K562 (cell line): ENCODE measurements around the gene BCAN. TPM values are rescaled to one million over a fixed set of nuclear protein-coding genes. Genes with fewer than 3 reads are reported as not detected.

ENCODE experiments used
- ATAC-seq: fragments of 200-7000 bp; cut with Tn5 transposase; 3 replicates; pipeline ENCODE4 v1.9.1; 2020; ENCODE audit warnings: moderate library complexity
- BruUV-seq: library from RNA; stranded (reverse); fragments of 400-500 nt; replicated peaks from 2 replicates; lab custom pipeline; 2021; lab: Mats Ljungman, UMichigan
- CTCF ChIA-PET: fragments of 300-600 bp; formaldehyde crosslinking; extraction: SDS; loops from one replicate; lab custom pipeline; 2021; ENCODE audit warnings: low intra/inter-chr PET ratio; lab: Yijun Ruan, JAX
- POLR2A ChIA-PET: fragments of 300-600, 350-650 bp; sonication (Branson Sonifier 250); formaldehyde crosslinking; extraction: SDS; loops from one replicate; lab custom pipeline; 2021; ENCODE audit warnings: antibody characterized with exemption, inconsistent platforms; lab: Yijun Ruan, JAX
- DNase-seq, 4 experiments: peaks; one replicate each; pipeline versions ENCODE4 v3.0.0 to v3.0.0-alpha.2; 2011 to 2018; ENCODE audit warnings: low spot score in 3 of 4, mixed read lengths in 3 of 4; ENCODE audit errors: extremely low read depth in 1 of 4
- FAIRE-seq: peaks from 2 replicates; lab custom pipeline; 2011; peaks lifted over from hg19 to GRCh38; lab: Jason Lieb, UNC
- H2AFZ ChIP-seq: 2 replicates; pipeline ENCODE4 v1.6.0; 2011; ENCODE audit warnings: low read depth, low read length, control low read depth, inconsistent platforms
- H3K27ac ChIP-seq: fragments of 200-600 bp; 3 replicates; pipeline ENCODE4 v1.8.0; 2011; ENCODE audit warnings: low read depth, mild to moderate bottlenecking, control low read depth, inconsistent platforms, low read length, moderate library complexity, mixed read lengths; ENCODE audit errors: extremely low read depth
- H3K27me3 ChIP-seq, 2 experiments: fragments of 300-600 bp in 1 of 2; 2 replicates in 1 of 2; 3 replicates in 1 of 2; pipeline versions ENCODE4 v1.6.0 to v1.8.0; 2011; ENCODE audit warnings: inconsistent platforms in 2 of 2, low read length in 2 of 2, mild to moderate bottlenecking in 1 of 2, mixed read lengths in 1 of 2, moderate library complexity in 1 of 2; ENCODE audit not compliant: control insufficient read depth in 2 of 2, insufficient read depth in 2 of 2
- H3K36me3 ChIP-seq: fragments of 300-600 bp; 3 replicates; pipeline ENCODE4 v1.8.0; 2011; ENCODE audit warnings: mild to moderate bottlenecking, low read length, inconsistent platforms; ENCODE audit not compliant: control insufficient read depth, insufficient read depth
- H3K4me1 ChIP-seq, 2 experiments: fragments of 200-600 bp in 1 of 2; replicated peaks in 1 of 2; 2 replicates in 1 of 2; 3 replicates in 1 of 2; pipeline versions ENCODE4 v1.5.1 to v1.8.0; 2011; ENCODE audit warnings: inconsistent platforms in 2 of 2, low read length in 2 of 2, mild to moderate bottlenecking in 1 of 2, mixed read lengths in 1 of 2, moderate library complexity in 1 of 2; ENCODE audit not compliant: control insufficient read depth in 2 of 2, insufficient read depth in 2 of 2
- H3K4me2 ChIP-seq: 2 replicates; pipeline ENCODE4 v1.6.1; 2011; ENCODE audit warnings: low read length, control low read depth, inconsistent platforms, mixed read lengths; ENCODE audit not compliant: insufficient read depth
- H3K4me3 ChIP-seq: fragments of 200-600 bp; sonication (generic), shearing (Covaris generic); 2 replicates; pipeline ENCODE4 v1.5.1; 2016; ENCODE audit warnings: control low read depth, inconsistent platforms
- H3K79me2 ChIP-seq: fragments of 200-600 bp; 3 replicates; pipeline ENCODE4 v1.8.0; 2011; ENCODE audit warnings: low read length, inconsistent platforms; ENCODE audit not compliant: control insufficient read depth, insufficient read depth
- H3K9ac ChIP-seq, 2 experiments: 2 replicates each; pipeline versions ENCODE4 v1.6.0 to v1.6.1; 2011; ENCODE audit warnings: low read depth in 2 of 2, low read length in 2 of 2, control low read depth in 1 of 2, inconsistent platforms in 1 of 2, mild to moderate bottlenecking in 1 of 2, mixed read lengths in 1 of 2; ENCODE audit not compliant: insufficient read depth in 1 of 2
- H3K9me1 ChIP-seq: one replicate; pipeline ENCODE4 v1.6.0; 2011; ENCODE audit warnings: inconsistent platforms, mild to moderate bottlenecking, low read length, moderate library complexity; ENCODE audit not compliant: control insufficient read depth, insufficient read depth
- H3K9me3 ChIP-seq: replicated peaks from 2 replicates; pipeline ENCODE4 v1.5.1; 2011; ENCODE audit warnings: low read depth, low read length, inconsistent platforms; ENCODE audit not compliant: control insufficient read depth, insufficient read depth
- H4K20me1 ChIP-seq: replicated peaks from 2 replicates; pipeline ENCODE4 v1.6.1; 2011; ENCODE audit warnings: low read length, inconsistent platforms, mixed read lengths; ENCODE audit not compliant: control insufficient read depth, insufficient read depth
- BRCA1 ChIP-seq, 2 experiments: fragments of 450-650 bp in 1 of 2; sonication (generic) in 1 of 2; formaldehyde crosslinking in 1 of 2; IDR thresholded peaks; 2 replicates each; pipeline versions ENCODE4 v1.5.0 to v1.6.1; 2017 to 2020; ENCODE audit warnings: mild to moderate bottlenecking in 1 of 2, missing genetic modification reagents in 1 of 2
- BRD4 ChIP-seq: fragments of 200-600 bp; sonication (generic); IDR thresholded peaks from 2 replicates; pipeline ENCODE4 v1.6.1; 2017; ENCODE audit warnings: inconsistent platforms
- CHD1 ChIP-seq: fragments of 200-600 bp; sonication (generic); IDR thresholded peaks from one replicate; pipeline ENCODE4 v1.6.1; 2012; ENCODE audit warnings: mild to moderate bottlenecking, moderate library complexity, low read length, inconsistent platforms
- EP300 ChIP-seq: IDR thresholded peaks from 2 replicates; pipeline ENCODE4 v1.6.1; 2012; ENCODE audit warnings: low read length, improper control_type of control experiment
- GATAD2A ChIP-seq: fragments of 450-650 bp; IDR thresholded peaks from 2 replicates; pipeline ENCODE4 v1.6.1; 2017
- MYC ChIP-seq, 2 experiments: fragments of 250-450 bp in 1 of 2; sonication (Bioruptor Pico) in 1 of 2; IDR thresholded peaks; 2 replicates each; pipeline versions ENCODE4 v1.5.1 to v1.6.1; 2012 to 2021; ENCODE audit warnings: low read depth in 2 of 2, borderline replicate concordance in 1 of 2, improper control_type of control experiment in 1 of 2, low read length in 1 of 2, mild to moderate bottlenecking in 1 of 2, moderate library complexity in 1 of 2
- NFRKB ChIP-seq: fragments of 450-650 bp; IDR thresholded peaks from 2 replicates; pipeline ENCODE4 v1.6.1; 2016; ENCODE audit warnings: low read depth
- POLR2A ChIP-seq: fragments of 450-650 bp; conservative IDR thresholded peaks from 2 replicates; pipeline ENCODE4 v1.6.1; 2016
- RAD51 ChIP-seq: fragments of 450-650 bp; IDR thresholded peaks from 2 replicates; pipeline ENCODE4 v1.7.1; 2016; ENCODE audit warnings: low read depth, mild to moderate bottlenecking, borderline replicate concordance
- SIN3A ChIP-seq, 2 experiments: fragments of 150-350 bp in 1 of 2; IDR thresholded peaks; 2 replicates each; pipeline ENCODE4 v1.6.1; 2011 to 2016; ENCODE audit warnings: borderline replicate concordance in 2 of 2, low read depth in 2 of 2, low read length in 2 of 2, mild to moderate bottlenecking in 2 of 2, moderate library complexity in 2 of 2; ENCODE audit not compliant: control insufficient read depth in 1 of 2
- SP2 ChIP-seq: IDR thresholded peaks from 2 replicates; pipeline ENCODE4 v1.6.1; 2011; ENCODE audit warnings: mild to moderate bottlenecking, low read depth, low read length, moderate library complexity; ENCODE audit not compliant: poor library complexity, severe bottlenecking; ENCODE audit errors: extremely low read depth
- TBL1XR1 ChIP-seq, 2 experiments: IDR thresholded peaks; 2 replicates each; pipeline ENCODE4 v1.6.1; 2012; ENCODE audit warnings: improper control_type of control experiment in 2 of 2, low read length in 2 of 2, mild to moderate bottlenecking in 1 of 2
- TEAD4 ChIP-seq, 2 experiments: sonication (generic) in 1 of 2; formaldehyde crosslinking in 1 of 2; IDR thresholded peaks; 2 replicates each; pipeline versions ENCODE4 v1.6.1 to v1.8.0; 2012 to 2022; ENCODE audit warnings: borderline replicate concordance in 1 of 2, inconsistent platforms in 1 of 2, low read length in 1 of 2, mild to moderate bottlenecking in 1 of 2, missing genetic modification reagents in 1 of 2
- YY1 ChIP-seq, 3 experiments: IDR thresholded peaks; 2 replicates each; pipeline ENCODE4 v1.6.1; 2011; ENCODE audit warnings: low read length in 2 of 3, mild to moderate bottlenecking in 2 of 3, moderate library complexity in 2 of 3, borderline replicate concordance in 1 of 3, control low read depth in 1 of 3, low read depth in 1 of 3; ENCODE audit not compliant: insufficient read depth in 3 of 3, insufficient replicate concordance in 2 of 3, control insufficient read depth in 1 of 3, insufficient read length in 1 of 3; ENCODE audit errors: extremely low read depth in 1 of 3
- ZBTB7A ChIP-seq: IDR thresholded peaks from 2 replicates; pipeline ENCODE4 v1.6.1; 2011; ENCODE audit warnings: low read depth, mild to moderate bottlenecking, low read length, moderate library complexity, borderline replicate concordance; ENCODE audit not compliant: control insufficient read depth
- ZFX ChIP-seq: sonication (generic); formaldehyde crosslinking; IDR thresholded peaks from 2 replicates; pipeline ENCODE4 v1.8.0; 2022; ENCODE audit warnings: mild to moderate bottlenecking, missing genetic modification reagents, moderate library complexity
- ZNF143 ChIP-seq: sonication (generic); formaldehyde crosslinking; IDR thresholded peaks from 2 replicates; pipeline ENCODE4 v1.9.0; 2022; ENCODE audit warnings: mild to moderate bottlenecking, missing genetic modification reagents
- ZNF354B ChIP-seq: fragments of 250-450 bp; sonication (Bioruptor Pico); IDR thresholded peaks from 2 replicates; pipeline ENCODE4 v1.4.0; 2020
- WGBS: fragments of 100-300 bp; shearing (Covaris generic); methylation state at CpG from one replicate; pipeline ENCODE4 v1.1.6; 2016; ENCODE audit warnings: low coverage, mixed read lengths; ENCODE audit not compliant: insufficient coverage; ENCODE audit errors: missing lambda C conversion rate; 5-methylcytosine and 5-hydroxymethylcytosine counted together
- in situ Hi-C: fragments of 300-500 bp; cut with MboI; formaldehyde crosslinking; loops from 4 replicates; pipeline ENCODE4 v1.15.0; 2018; ENCODE audit warnings: inconsistent platforms, mixed read lengths
- intact Hi-C: fragments of 100-400 bp; cut with micrococcal nuclease; formaldehyde crosslinking; loops from 2 replicates; pipeline ENCODE4 v1.14.2; 2022
- polyA plus RNA-seq, 8 experiments: library from polyadenylated mRNA; depleted of rRNA in 4 of 8; stranded (reverse) in 5 of 8; unstranded in 3 of 8; fragments of >200 nt; fragmentation: Nextera tagmentation in 2 of 8; fragmentation: Illumina TruSeq in 1 of 8; extraction: Ambion mirVana in 2 of 8; extraction: Trizol in 1 of 8; gene quantifications; 2 replicates each; pipeline versions ENCODE4 v1.2.1 to v1.2.3, GENCODE V29; 2011 to 2014; ENCODE audit warnings: inconsistent platforms in 1 of 8, missing spikeins in 1 of 8
- total RNA-seq, 7 experiments: library from RNA; depleted of rRNA in 6 of 7; stranded (reverse); fragments of >200 nt in 6 of 7; fragmentation: Illumina TruSeq in 2 of 7; extraction: Trizol in 2 of 7; gene quantifications; 2 replicates each; pipeline versions ENCODE4 v1.2.1 to v1.2.3, GENCODE V29; 2011 to 2021; ENCODE audit warnings: low replicate concordance in 1 of 7
- TF ChIP-seq, protein P1 (sequence below): sonication (generic); formaldehyde crosslinking; IDR thresholded peaks from 2 replicates; pipeline ENCODE4 v1.8.1; 2023; ENCODE audit warnings: mild to moderate bottlenecking, missing genetic modification reagents

The BCAN gene
- total and polyA plus RNA-seq, 9 of the 15 experiments (the other 6 are each of a cell fraction or from before 2014, with no cell fraction given): 0.04 to 0.33 (median 0.14) TPM; not detected in 5

GRCh38 chr1:156660752-156661112 lies 18.8 kb downstream of the BCAN start:
- ChIA-PET CTCF (interaction anchor here (2.6 to 5.1 kb wide), 5 partner anchors 18 to 229 kb away, joined by 9 to 110 read pairs (median 36); partner anchors contain the start of genes CRABP2 and NES), POLR2A (interaction anchor here (0.6 to 2.9 kb wide), 21 partner anchors 9 to 271 kb away, joined by 3 to 24 read pairs (median 4); partner anchors contain the start of genes HDGF, ISG20L2, METTL25B and MRPL24)
- peak in 3 of 4 experiments; percentile 52 to 55 (median 55) for DNase-seq
- ATAC-seq: peak; percentile 7
- peaks cover 37% of the 10 kb centered on the region; the same call in 2 of the 3 replicates for H3K36me3 ChIP-seq
- TSS peak; percentile 92 for BruUV-seq
- peak overlapping the region; percentile 100 for H3K4me2 ChIP-seq
- peaks cover 23% of the 10 kb centered on the region for H3K9me1 ChIP-seq
- intact Hi-C loops (loop anchor here (1.0 kb wide), 2 partner anchors 18 to 35 kb away; no protein-coding TSS in a partner anchor), in situ Hi-C loops (no loop called here)
- H3K4me1 ChIP-seq: peaks cover 73 to 84% of the 10 kb centered on the region in 2 experiments
- H3K79me2 ChIP-seq: peaks cover 65% of the 10 kb centered on the region
- WGBS: 0% methylated on average over 2 of the region's 2 CpGs
- no peaks in the 10 kb centered on the region for H3K9me3 ChIP-seq
- FAIRE-seq: no peak
- peak overlapping the region; percentile 79 for H3K4me3 ChIP-seq
- H3K27me3 ChIP-seq: no peaks in the 10 kb centered on the region
- peak overlapping the region; percentile 100 for H3K27ac ChIP-seq
- peaks cover 41% of the 10 kb centered on the region for H4K20me1 ChIP-seq
- peak overlapping the region; percentile 93 to 100 for H3K9ac ChIP-seq
- H2AFZ ChIP-seq: no peak overlapping the region
- TF ChIP-seq BRD4 (peak; percentile 94), POLR2A (0 out of 2 replicates have a peak, but pooled peaks have one; percentile 52), TEAD4 (IDR thresholded peaks at IDR 0.05; ENCODE audit: low read length) (peak; percentile 15; the same call in 1 of the 2 replicates), TEAD4 (CRISPR knock-in tag; IDR thresholded peaks at IDR 0.05; ENCODE audit: borderline replicate concordance) (0 out of 2 replicates have a peak, but pooled peaks have one; percentile 30), SIN3A (IDR thresholded peaks at IDR 0.05; ENCODE audit: borderline replicate concordance in 2 of 2, control insufficient read depth in 1 of 2, low read depth in 2 of 2, low read length in 2 of 2) (peak in 1 of 2 experiments; percentile 17; a peak in 1 of 4 replicates), ZNF354B (CRISPR knock-in tag) (no peak), EP300 (peak; percentile 11; the same call in 1 of the 2 replicates), MYC (IDR thresholded peaks at IDR 0.05; ENCODE audit: low read depth, low read length) (no peak), MYC (CRISPR knock-in tag; IDR thresholded peaks at IDR 0.05; ENCODE audit: borderline replicate concordance, low read depth) (0 out of 2 replicates have a peak, but pooled peaks have one; percentile 14), NFRKB (peak; percentile 77; the same call in 1 of the 2 replicates), ZNF143 (CRISPR knock-in tag) (peak; percentile 33; the same call in 1 of the 2 replicates), ZFX (CRISPR knock-in tag) (peak; percentile 80; the same call in 1 of the 2 replicates), ZBTB7A (0 out of 2 replicates have a peak, but pooled peaks have one; percentile 53), GATAD2A (no peak), BRCA1 (IDR thresholded peaks at IDR 0.05) (no peak), BRCA1 (CRISPR knock-in tag; IDR thresholded peaks at IDR 0.05) (0 out of 2 replicates have a peak, but pooled peaks have one; percentile 70), RAD51 (no peak), TBL1XR1 (IDR thresholded peaks at IDR 0.05; ENCODE audit: low read length in 2 of 2) (peak in 1 of 2 experiments; percentile 13; a peak in 1 of 4 replicates), SP2 (no peak), CHD1 (peak; percentile 39), YY1 (IDR thresholded peaks at IDR 0.05; ENCODE audit: borderline replicate concordance in 1 of 3, control insufficient read depth in 1 of 3, extremely low read depth in 1 of 3, insufficient read depth in 3 of 3, insufficient read length in 1 of 3, insufficient replicate concordance in 2 of 3, low read depth in 1 of 3, low read length in 2 of 3) (no peak)
- TF ChIP-seq, protein P1, sequence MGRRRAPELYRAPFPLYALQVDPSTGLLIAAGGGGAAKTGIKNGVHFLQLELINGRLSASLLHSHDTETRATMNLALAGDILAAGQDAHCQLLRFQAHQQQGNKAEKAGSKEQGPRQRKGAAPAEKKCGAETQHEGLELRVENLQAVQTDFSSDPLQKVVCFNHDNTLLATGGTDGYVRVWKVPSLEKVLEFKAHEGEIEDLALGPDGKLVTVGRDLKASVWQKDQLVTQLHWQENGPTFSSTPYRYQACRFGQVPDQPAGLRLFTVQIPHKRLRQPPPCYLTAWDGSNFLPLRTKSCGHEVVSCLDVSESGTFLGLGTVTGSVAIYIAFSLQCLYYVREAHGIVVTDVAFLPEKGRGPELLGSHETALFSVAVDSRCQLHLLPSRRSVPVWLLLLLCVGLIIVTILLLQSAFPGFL (CRISPR knock-in tag): no peak
